Activated T-cell treated with anti-CD3 and anti-CD28 coated beads, Interleukin-2, amount 50 U/mL, for 72 hours (primary cell): Measurements from ENCODE around the gene IGFN1. TPM values are rescaled to one million over a fixed set of nuclear protein-coding genes. Genes with fewer than 3 reads are reported as not detected.
"Not testable (repeated sequence)": the region's sequence is repeated elsewhere in the genome, so short reads cannot be mapped to it uniquely, and the experiment has no call there.

Experiments used
- ATAC-seq, 2 donors: fragments of 150-1000 bp; cut with Tn5 transposase; replicated peaks in 1 of 2; 2 replicates each; pipeline ENCODE4 v1.10.0; 2021; ENCODE audit warnings: moderate library complexity in 2 of 2, mild to moderate bottlenecking in 1 of 2
- DNase-seq, 2 donors: peaks; one replicate each; pipeline ENCODE4 v3.0.0; 2021 to 2022; ENCODE audit warnings: mixed read lengths in 1 of 2
- H3K27ac Mint-ChIP-seq: one replicate; pipeline ENCODE4 v1.8.0; 2022; ENCODE audit warnings: mild to moderate bottlenecking, moderate library complexity, mixed read lengths
- H3K27me3 Mint-ChIP-seq: one replicate; pipeline ENCODE4 v1.8.0; 2022; ENCODE audit warnings: low read depth, mixed read lengths
- H3K36me3 Mint-ChIP-seq, 2 donors: one replicate each; pipeline ENCODE4 v1.8.0; 2022; ENCODE audit warnings: mixed read lengths in 2 of 2, mild to moderate bottlenecking in 1 of 2; ENCODE audit not compliant: insufficient read depth in 2 of 2
- H3K4me1 Mint-ChIP-seq: one replicate; pipeline ENCODE4 v1.8.0; 2022; ENCODE audit warnings: low read depth, mixed read lengths
- H3K4me3 Mint-ChIP-seq, 2 donors: one replicate each; pipeline ENCODE4 v1.8.0; 2022; ENCODE audit warnings: mild to moderate bottlenecking in 2 of 2, mixed read lengths in 2 of 2, moderate library complexity in 2 of 2
- H3K9me3 Mint-ChIP-seq, 2 donors: one replicate each; pipeline ENCODE4 v1.8.0; 2022; ENCODE audit warnings: mixed read lengths in 2 of 2
- total RNA-seq, 2 donors: library from RNA; stranded (reverse); gene quantifications; one replicate each; pipeline ENCODE4 v1.2.3, GENCODE V29; 2022

IGFN1 gene
- total RNA-seq, 2 donors from 2014 or later: 0.02 to 0.46 TPM

- peaks cover 19% of the 10 kb centered on the region for H3K27me3 Mint-ChIP-seq
- peak overlapping the region; percentile 40 for H3K27ac Mint-ChIP-seq
- H3K36me3 Mint-ChIP-seq: peaks cover 0 to 3% of the 10 kb centered on the region in 2 donors
- H3K4me1 Mint-ChIP-seq: peaks cover 18% of the 10 kb centered on the region
- H3K9me3 Mint-ChIP-seq: no peaks in the 10 kb centered on the region
- DNase-seq (peak in 1 of 2 donors; percentile 79), ATAC-seq (peak; percentile 83 to 85)
- H3K4me3 Mint-ChIP-seq: peak overlapping the region; percentile 84 to 87
Measured at GRCh38 chr1:201153474-201154388, 36.9 kb upstream of the IGFN1 start.

GRCh38 chr1:201154389-201155165 is 36.0 kb upstream of the IGFN1 start, which contains the start of gene TMEM9:
TMEM9 (minus strand) TSS chr1:201154474; CDS start chr1:201153923, 551 bp downstream.
- H3K27me3 Mint-ChIP-seq: peaks cover 19% of the 10 kb centered on the region
- peak within 1 kb of the TSS; percentile 40 for H3K27ac Mint-ChIP-seq
- peaks cover 18% of the 10 kb centered on the region for H3K4me1 Mint-ChIP-seq
- H3K36me3 Mint-ChIP-seq: peaks cover 0 to 3% of the 10 kb centered on the region in 2 donors
- DNase-seq: peak; percentile 97 to 98
- ATAC-seq: peak; percentile 94
- peak within 1 kb of the TSS; percentile 84 to 87 for H3K4me3 Mint-ChIP-seq
- H3K9me3 Mint-ChIP-seq: no peaks in the 10 kb centered on the region

- DNase-seq (no peak), ATAC-seq (no peak)
- no peak overlapping the region for H3K4me3 Mint-ChIP-seq
- no peak overlapping the region for H3K27ac Mint-ChIP-seq
- peaks cover 0 to 3% of the 10 kb centered on the region in 2 donors for H3K36me3 Mint-ChIP-seq
- H3K27me3 Mint-ChIP-seq: peaks cover 19% of the 10 kb centered on the region
- no peaks in the 10 kb centered on the region for H3K9me3 Mint-ChIP-seq
- peaks cover 18% of the 10 kb centered on the region for H3K4me1 Mint-ChIP-seq
Measured at GRCh38 chr1:201155354-201155753, 35.3 kb upstream of the IGFN1 start.

- H3K27ac Mint-ChIP-seq: no peak overlapping the region
- peaks cover 19% of the 10 kb centered on the region for H3K27me3 Mint-ChIP-seq
- ATAC-seq: no peak
- H3K4me3 Mint-ChIP-seq: no peak overlapping the region
- H3K36me3 Mint-ChIP-seq: no peaks in the 10 kb centered on the region
- H3K9me3 Mint-ChIP-seq: no peaks in the 10 kb centered on the region
- peaks cover 18% of the 10 kb centered on the region for H3K4me1 Mint-ChIP-seq
- DNase-seq: no peak
Measured at GRCh38 chr1:201156346-201156745, 34.3 kb upstream of the IGFN1 start.

- ATAC-seq (no peak), DNase-seq (no peak)
- no peak overlapping the region for H3K4me3 Mint-ChIP-seq
- no peaks in the 10 kb centered on the region for H3K9me3 Mint-ChIP-seq
- H3K4me1 Mint-ChIP-seq: peaks cover 18% of the 10 kb centered on the region
- no peak overlapping the region for H3K27ac Mint-ChIP-seq
- H3K27me3 Mint-ChIP-seq: peaks cover 19% of the 10 kb centered on the region
- H3K36me3 Mint-ChIP-seq: no peaks in the 10 kb centered on the region
Measured at GRCh38 chr1:201156819-201157218, 33.8 kb upstream of the IGFN1 start.

GRCh38 chr1:201157949-201158348 is 32.7 kb upstream of the IGFN1 start:
- DNase-seq: no peak
- Mint-ChIP-seq H3K36me3 (no peaks in the 10 kb centered on the region), H3K4me3 (no peak overlapping the region), H3K4me1 (peaks cover 12% of the 10 kb centered on the region), H3K27ac (no peak overlapping the region), H3K9me3 (no peaks in the 10 kb centered on the region), H3K27me3 (peaks cover 19% of the 10 kb centered on the region)
- no peak for ATAC-seq

- not testable (repeated sequence) for H3K27ac Mint-ChIP-seq, H3K4me3 Mint-ChIP-seq, H3K36me3 Mint-ChIP-seq, H3K4me1 Mint-ChIP-seq, H3K9me3 Mint-ChIP-seq, H3K27me3 Mint-ChIP-seq, ATAC-seq, DNase-seq
Measured at GRCh38 chr1:201163036-201163435, 27.6 kb upstream of the IGFN1 start.

- ATAC-seq (no peak), DNase-seq (no peak)
- H3K36me3 Mint-ChIP-seq: no peaks in the 10 kb centered on the region
- H3K4me3 Mint-ChIP-seq: no peak overlapping the region
- H3K27ac Mint-ChIP-seq: no peak overlapping the region
- H3K9me3 Mint-ChIP-seq: no peaks in the 10 kb centered on the region
- no peaks in the 10 kb centered on the region for H3K4me1 Mint-ChIP-seq
- H3K27me3 Mint-ChIP-seq: no peaks in the 10 kb centered on the region
Measured at GRCh38 chr1:201163707-201164106, 26.9 kb upstream of the IGFN1 start.

- H3K27me3 Mint-ChIP-seq: no peaks in the 10 kb centered on the region
Measured at GRCh38 chr1:201164645-201165044, 26.0 kb upstream of the IGFN1 start.

GRCh38 chr1:201167041-201167991 is 23.3 kb upstream of the IGFN1 start:
- H3K27me3 Mint-ChIP-seq: peaks cover 9% of the 10 kb centered on the region

More at GRCh38 chr1:201164645-201165044, 26.0 kb upstream of the IGFN1 start:
- DNase-seq (no peak), ATAC-seq (no peak)
- Mint-ChIP-seq H3K4me1 (no peaks in the 10 kb centered on the region), H3K36me3 (no peaks in the 10 kb centered on the region), H3K27ac (no peak overlapping the region), H3K9me3 (no peaks in the 10 kb centered on the region), H3K4me3 (no peak overlapping the region)

GRCh38 chr1:201169203-201169602 is 21.4 kb upstream of the IGFN1 start:
- no peaks in the 10 kb centered on the region for H3K36me3 Mint-ChIP-seq
- H3K9me3 Mint-ChIP-seq: no peaks in the 10 kb centered on the region
- ATAC-seq: no peak
- H3K4me3 Mint-ChIP-seq: no peak overlapping the region
- peaks cover 32% of the 10 kb centered on the region for H3K4me1 Mint-ChIP-seq
- no peak for DNase-seq
- peaks cover 21% of the 10 kb centered on the region for H3K27me3 Mint-ChIP-seq
- H3K27ac Mint-ChIP-seq: no peak overlapping the region

More at GRCh38 chr1:201167041-201167991, 23.3 kb upstream of the IGFN1 start:
- no peaks in the 10 kb centered on the region for H3K36me3 Mint-ChIP-seq
- ATAC-seq: no peak
- peaks cover 18% of the 10 kb centered on the region for H3K4me1 Mint-ChIP-seq
- DNase-seq: no peak
- no peaks in the 10 kb centered on the region for H3K9me3 Mint-ChIP-seq
- no peak overlapping the region for H3K27ac Mint-ChIP-seq
- H3K4me3 Mint-ChIP-seq: no peak overlapping the region

- H3K27me3 Mint-ChIP-seq: peaks cover 21% of the 10 kb centered on the region
- H3K27ac Mint-ChIP-seq: peak overlapping the region; percentile 47
Measured at GRCh38 chr1:201169971-201170532, 20.6 kb upstream of the IGFN1 start.

More at GRCh38 chr1:201169971-201170532, 20.6 kb upstream of the IGFN1 start:
- ATAC-seq (no peak), DNase-seq (no peak)
- Mint-ChIP-seq H3K9me3 (no peaks in the 10 kb centered on the region), H3K4me3 (peak overlapping the region; percentile 83 to 86), H3K36me3 (no peaks in the 10 kb centered on the region), H3K4me1 (peaks cover 32% of the 10 kb centered on the region)
